NCI-H2029 treated with DMSO at 0.1 percent for 48 hours (cell line): Measurements from ENCODE around the gene RND3.

ENCODE experiments used
- DNase-seq: peaks from one replicate; lab custom pipeline; 2025; lab: John Stamatoyannopoulos, UW

RND3 gene

DNA sequence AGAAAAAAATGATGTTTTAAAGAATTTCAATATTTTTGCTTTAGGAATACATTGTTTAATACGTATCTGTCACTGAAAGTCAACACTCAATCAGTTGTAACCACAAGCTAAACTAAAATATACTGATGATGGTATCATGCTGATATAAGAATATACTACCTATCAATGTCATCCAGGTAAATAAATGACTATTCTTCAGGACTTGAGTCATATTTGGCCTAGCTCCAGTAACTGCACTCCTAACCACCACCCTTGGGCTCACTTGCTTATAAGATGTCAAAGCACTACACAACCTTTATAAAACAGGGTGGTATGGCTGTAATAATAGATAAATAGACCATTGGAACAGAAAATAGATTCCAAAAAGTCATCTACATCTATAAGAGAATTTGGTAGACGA lies 48.8 kb downstream of the RND3 start:
- DNase-seq = no peak

DNA sequence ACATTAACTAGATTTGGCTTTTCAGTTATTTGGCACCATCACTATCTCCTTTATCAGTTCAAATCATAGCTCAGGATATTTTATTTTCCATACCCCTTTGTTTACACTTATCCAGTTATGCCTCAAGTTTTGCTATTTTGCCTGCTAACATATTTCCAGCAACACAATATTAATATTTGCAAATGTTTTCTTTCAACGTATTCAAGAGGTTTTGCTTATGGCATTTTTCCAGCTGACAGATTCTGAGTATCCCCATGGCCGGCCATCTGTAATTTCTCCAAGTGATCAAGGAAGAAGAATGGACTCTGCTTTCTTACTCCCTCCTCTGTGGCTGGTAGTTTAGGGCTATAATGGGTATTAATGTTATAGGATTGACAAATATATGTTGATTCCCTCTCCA lies 49.4 kb downstream of the RND3 start:
- no peak for DNase-seq

DNA sequence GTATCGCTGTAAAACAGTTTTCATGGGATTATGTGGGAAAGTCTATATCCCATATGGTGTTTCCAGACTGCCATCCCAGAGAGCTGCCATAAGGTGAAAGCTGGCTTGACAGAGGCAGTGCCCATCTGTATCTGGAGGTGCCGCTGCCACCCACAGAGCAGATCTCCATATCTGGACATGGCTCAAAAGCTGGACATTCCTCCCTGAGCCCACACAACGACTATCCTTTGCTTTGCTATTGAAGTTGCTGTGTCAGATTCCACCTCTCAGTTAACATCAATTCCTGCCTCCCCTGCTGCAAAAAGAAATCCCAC lies 55.2 kb downstream of the RND3 start:
- DNase-seq = no peak

DNA sequence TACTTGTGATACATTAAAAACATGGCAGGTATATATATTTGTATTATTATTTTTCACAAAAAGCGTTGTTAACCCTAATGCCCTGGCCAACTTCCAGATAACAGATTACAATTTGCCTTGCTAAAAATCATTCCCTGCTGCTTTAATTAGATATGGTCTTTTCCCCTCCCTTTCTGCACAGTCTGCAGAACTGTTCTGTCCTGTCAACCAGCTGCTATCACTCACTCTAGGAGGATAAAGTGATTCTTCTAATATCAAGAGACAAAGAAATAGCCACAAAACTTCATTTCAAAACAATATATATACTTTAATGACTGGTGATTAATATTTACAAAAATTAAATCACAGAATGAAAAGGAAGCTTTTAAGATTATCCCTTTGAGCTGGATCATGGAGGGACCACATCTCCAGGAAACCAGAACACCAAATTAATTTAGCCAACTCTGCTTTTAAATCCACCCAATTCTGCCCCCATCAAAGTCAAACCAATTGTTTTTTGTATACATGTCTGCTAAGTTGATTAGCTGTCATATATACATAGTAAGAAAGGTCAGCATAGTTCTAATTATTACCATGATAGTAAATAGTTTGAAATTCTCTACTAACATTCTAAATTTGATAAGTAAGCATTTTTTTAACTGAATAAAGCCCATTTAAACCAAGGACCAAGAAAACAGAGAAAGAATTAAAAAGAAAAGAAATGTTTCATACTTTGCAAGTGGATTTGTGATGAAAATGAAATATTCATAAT lies 55.7 kb downstream of the RND3 start:
- DNase-seq = no peak

DNA sequence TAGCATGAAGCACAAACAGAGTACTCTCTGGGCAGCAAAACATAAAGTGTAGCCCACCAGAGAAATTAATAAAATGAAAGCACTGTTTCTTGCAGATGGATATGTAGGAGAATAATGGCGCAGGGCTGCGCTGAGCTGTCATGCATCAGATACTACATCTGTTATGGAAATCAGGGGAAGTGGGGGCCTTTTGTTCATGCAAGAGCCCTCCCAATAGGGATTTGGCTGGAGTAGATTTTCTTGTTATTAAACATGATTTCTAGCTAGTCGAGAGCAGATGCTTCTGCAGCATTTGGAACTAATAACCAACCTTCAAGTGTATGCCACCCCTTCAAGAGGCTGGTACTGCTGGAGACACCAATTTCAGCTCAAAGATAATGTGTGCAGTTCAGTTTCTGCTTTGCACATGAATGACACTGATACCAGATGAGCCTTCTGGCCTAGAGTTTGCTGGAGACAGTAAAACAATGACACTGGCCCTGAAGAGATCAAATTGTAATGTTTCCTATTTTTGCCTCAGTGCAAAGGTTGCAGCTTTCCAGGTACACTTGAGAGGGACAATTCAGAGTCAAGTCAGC lies 58.0 kb downstream of the RND3 start:
- no peak for DNase-seq

DNA sequence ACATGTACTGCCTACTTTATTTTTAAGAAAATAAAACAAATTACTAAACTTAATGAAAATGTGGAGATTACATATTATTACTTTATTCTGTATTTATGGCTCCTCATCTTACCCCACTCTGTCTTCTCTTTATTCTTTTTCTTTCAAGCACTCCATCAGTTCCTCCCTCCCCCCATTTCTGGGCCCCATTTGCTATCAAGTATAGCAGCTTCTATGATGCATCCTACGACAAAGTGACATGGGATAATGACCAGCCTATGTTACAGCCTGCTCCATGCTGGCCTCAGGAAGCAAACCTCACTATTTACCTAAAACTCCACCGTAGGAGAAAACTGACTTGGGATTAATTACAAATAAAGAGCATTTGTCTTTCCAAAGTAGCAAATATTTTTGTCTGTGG lies 58.8 kb downstream of the RND3 start:
- DNase-seq = no peak

DNA sequence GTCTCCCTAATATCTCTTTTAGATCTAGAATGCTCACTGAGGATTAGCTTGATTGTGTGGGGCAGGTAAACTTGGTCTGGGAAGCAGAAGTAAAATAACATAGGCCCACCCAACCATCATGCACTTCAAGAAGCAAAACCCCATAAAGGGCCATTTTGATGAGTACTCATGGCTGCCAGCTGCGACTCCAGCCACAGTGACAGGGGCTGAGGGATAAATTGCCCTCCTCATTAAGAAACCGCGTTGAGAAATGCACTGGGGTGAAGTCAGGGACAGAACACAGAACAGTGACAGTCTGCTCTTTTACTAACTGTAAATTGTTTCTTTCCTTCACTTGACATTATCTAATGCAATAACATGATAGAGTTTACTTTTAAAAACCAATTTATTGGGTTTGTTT lies 60.2 kb downstream of the RND3 start:
- DNase-seq = no peak

DNA sequence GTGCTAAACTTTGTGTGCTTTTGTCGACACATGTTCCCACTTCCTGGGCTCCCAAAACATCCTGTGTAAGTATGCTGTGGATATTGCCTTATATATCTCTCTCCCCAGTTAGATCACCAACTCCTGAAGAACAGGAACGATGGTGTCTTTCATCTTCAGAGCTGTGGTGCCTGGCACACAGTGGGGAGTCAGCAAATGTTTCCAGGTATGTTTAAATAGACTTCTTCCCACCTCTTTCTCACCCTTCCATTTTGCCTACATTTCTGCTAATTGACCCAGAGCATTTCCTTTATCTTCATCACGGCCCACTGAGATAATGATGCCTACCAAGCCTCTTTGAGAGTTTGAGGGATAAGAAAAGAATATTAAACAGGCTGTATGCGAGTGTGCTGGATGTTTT lies 60.7 kb downstream of the RND3 start:
- DNase-seq = no peak

DNA sequence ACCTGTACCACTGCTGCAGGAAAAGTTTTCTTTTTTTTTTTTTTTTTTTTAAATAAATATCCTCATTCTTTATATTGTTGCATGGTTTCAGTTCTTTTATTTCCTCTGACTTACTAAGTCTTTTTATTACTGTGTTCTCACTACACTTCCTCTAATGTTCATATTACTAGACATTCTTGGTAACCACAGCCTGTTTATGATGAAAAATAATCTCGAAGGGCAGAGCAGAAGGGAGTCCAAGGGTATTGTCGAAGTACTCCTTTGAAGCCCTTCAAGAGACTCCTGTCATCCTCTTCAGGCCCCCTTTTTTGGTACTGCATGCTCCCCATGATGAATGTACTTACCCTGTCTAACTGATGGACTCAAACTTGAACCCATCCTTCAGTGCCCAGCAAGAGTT lies 61.2 kb downstream of the RND3 start:
- DNase-seq = no peak

DNA sequence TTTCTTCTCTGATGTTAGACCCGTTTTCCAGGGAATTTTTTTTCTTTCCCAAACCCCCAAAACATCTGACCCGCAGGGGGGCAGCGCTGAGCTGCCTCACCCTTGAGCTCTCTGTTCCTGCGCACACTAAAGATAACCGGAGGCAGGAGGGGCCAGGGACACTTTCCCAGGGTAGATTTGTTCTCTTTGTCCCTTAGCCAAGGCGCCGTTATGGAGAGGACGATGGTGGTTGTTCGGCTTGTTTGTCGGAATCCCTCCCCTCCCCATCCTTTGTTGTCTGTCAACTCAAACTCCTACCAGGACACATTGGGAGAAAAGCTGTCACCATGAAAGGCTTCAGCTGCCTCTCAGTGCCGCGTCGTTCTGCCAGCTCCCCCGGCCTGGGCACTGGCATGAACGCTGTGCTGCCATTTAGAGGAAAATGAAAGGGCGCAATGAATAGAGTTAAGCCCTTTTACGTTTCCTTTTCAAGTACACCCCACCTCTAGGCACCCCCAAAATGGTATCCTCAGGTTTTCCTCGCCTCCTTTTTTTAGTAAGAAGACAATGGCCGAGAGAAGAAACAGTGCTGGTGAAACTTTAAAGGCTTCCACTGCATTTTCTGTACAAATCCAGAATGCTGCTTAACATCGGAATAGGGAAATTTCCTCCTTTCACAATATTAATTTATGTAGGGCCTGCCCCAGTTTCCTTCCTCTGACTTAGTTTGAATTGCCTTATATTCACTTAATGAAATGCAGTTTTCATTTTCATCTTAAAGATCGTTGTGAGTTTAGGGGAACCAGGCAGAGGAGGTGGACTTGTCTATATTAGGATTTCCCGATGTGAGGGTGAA lies 62.1 kb downstream of the RND3 start:
- no peak for DNase-seq

DNA sequence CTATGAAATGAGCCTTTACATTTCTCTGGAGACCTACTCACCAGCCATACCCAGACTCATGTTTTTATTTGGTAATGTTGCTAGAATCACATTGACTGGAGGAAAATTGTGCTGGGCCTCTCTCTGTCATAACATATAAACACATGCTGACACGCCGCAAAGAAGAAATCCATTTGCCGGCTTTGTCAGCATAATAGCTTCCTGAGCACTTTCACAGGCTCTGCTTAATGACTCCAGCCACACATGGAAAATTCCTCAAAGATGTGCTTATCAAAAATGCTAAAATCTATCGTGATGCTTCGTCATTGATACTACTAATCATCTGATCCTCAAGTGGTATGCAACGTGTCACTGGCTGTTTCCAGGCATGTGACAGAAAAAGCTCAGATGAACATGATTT lies 63.1 kb downstream of the RND3 start:
- DNase-seq = no peak

DNA sequence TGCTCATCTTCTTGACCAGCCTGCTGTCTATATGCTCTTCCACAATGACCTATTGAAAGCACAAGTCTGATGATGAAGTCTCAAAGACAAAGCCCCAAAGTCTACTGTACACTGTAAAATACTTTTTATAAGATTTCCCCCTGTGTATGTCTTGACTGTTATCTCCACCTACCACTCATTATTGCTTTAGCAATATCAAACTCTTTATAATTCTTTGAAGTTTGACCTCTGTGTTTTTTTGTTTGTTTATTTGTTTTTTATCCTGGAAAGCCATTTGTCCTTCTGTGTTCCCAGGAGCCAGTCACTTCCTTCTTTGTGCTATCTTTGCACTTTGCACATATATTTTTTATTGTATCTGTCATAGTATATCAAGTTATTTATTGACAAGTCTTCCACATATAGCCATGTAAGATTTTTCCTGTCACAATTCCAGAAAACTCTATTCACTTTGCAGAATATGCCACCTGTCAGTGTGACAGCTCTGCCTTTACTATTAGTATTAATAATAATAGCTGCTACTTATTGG lies 66.3 kb downstream of the RND3 start:
- DNase-seq = no peak

DNA sequence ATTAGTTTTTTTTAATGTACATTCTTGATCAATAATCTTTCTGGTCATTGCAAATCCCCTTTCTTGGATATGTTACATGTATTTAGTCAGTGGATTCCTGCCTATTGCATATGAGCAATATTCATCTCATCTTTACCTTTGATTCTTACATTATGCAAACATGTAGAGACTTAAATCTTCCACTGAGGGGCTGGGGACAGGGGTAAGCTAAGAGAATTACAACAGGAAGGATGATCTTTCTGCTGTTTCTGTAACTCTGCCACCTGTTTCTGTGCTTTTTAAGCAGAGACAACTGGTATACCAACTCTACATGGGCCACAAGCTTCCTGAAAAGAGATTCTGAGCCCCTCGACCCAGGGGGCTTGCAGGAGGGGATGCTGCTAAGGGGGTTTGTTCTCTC lies 68.6 kb downstream of the RND3 start:
- DNase-seq = no peak
